Prostate gland (tissue), 2 donors: Measurements from ENCODE around the gene DGAT2.

Source experiments
- POLR2A ChIP-seq: fragments of 450-650 bp; IDR thresholded peaks from one replicate; pipeline ENCODE4 v1.6.1; 2016; ENCODE audit warnings: antibody characterized with exemption, mild to moderate bottlenecking
- POLR2AphosphoS5 ChIP-seq: sonication (generic); formaldehyde crosslinking; IDR thresholded peaks from one replicate; pipeline ENCODE4 v1.6.1; 2017; ENCODE audit warnings: antibody characterized with exemption
- TF ChIP-seq, protein P1 (sequence below), 4 experiments: fragments of 200-600 bp in 2 of 4; fragments of 450-650 bp in 2 of 4; sonication (generic) in 2 of 4; IDR thresholded peaks; 1 replicate in 3 of 4; 2 replicates in 1 of 4; pipeline ENCODE4 v1.5.1; 2016 to 2019; ENCODE audit warnings: antibody characterized with exemption in 4 of 4, mild to moderate bottlenecking in 2 of 4, moderate library complexity in 2 of 4

DNA sequence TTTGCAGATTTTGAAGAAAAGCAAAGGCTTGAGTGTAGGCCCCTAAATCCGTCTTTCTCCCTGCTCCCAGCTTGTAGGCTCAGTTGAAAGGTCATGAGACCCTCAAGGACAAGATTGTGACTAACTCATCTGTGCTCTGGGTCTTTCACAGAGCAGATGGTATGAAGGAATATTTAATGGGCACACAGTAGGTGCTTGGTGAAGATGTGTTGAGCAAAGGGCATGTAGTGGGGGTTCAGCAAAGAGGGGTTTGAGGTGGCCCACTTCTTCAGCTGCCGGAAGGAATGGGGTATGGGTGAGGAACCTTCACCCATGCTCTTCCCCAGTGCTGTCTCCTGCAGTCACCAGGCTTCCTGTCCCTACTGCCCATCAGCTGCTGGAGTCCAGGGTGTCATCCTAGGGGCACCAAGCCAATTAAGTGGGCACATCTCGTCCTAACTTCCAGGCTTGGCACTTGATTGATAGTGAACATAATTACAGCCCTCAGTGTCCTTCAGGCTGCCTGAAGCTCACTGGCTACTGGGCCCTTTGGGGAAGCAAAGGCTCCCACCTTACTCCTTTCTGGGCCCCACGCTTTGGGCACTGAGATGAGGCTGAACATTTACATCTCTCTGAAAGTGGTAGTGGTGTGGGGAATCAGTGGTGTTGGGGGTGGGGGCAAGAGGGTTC lies 15.0 kb downstream of the DGAT2 start:
- TF ChIP-seq POLR2A (no peak), POLR2AphosphoS5 (no peak)
- TF ChIP-seq, protein P1, sequence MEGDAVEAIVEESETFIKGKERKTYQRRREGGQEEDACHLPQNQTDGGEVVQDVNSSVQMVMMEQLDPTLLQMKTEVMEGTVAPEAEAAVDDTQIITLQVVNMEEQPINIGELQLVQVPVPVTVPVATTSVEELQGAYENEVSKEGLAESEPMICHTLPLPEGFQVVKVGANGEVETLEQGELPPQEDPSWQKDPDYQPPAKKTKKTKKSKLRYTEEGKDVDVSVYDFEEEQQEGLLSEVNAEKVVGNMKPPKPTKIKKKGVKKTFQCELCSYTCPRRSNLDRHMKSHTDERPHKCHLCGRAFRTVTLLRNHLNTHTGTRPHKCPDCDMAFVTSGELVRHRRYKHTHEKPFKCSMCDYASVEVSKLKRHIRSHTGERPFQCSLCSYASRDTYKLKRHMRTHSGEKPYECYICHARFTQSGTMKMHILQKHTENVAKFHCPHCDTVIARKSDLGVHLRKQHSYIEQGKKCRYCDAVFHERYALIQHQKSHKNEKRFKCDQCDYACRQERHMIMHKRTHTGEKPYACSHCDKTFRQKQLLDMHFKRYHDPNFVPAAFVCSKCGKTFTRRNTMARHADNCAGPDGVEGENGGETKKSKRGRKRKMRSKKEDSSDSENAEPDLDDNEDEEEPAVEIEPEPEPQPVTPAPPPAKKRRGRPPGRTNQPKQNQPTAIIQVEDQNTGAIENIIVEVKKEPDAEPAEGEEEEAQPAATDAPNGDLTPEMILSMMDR (IDR thresholded peaks at IDR 0.05), result no peak
